A549 (cell line): ENCODE data around the gene TTYH3. TPM values are rescaled to one million over a fixed set of nuclear protein-coding genes. Genes with fewer than 3 reads are reported as not detected.
"Not testable (repeated sequence)": the region's sequence is repeated elsewhere in the genome, so short reads cannot be mapped to it uniquely, and the experiment has no call there.

ENCODE experiments used
- ATAC-seq, 2 experiments: fragments of 200-7000 bp in 1 of 2; fragments of >200 bp in 1 of 2; cut with Nextera tagmentation in 1 of 2; cut with Tn5 transposase in 1 of 2; 3 replicates each; pipeline versions ENCODE4 v1.8.0 to v1.9.1; 2018 to 2020; ENCODE audit warnings: mild to moderate bottlenecking in 1 of 2, moderate library complexity in 1 of 2
- CTCF ChIA-PET: fragments of 300-600 bp; sonication (Branson Sonifier 250); formaldehyde crosslinking; extraction: SDS; loops from one replicate; lab custom pipeline; 2021; ENCODE audit warnings: antibody characterized with exemption, inconsistent platforms; lab: Yijun Ruan, JAX
- POLR2A ChIA-PET: fragments of 350-600 bp; formaldehyde crosslinking; extraction: SDS; loops from one replicate; lab custom pipeline; 2021; ENCODE audit warnings: antibody characterized with exemption, inconsistent platforms; lab: Yijun Ruan, JAX
- DNase-seq, 2 experiments: peaks; one replicate each; pipeline versions ENCODE4 v3.0.0 to v3.0.0-alpha.2; 2011 to 2016; ENCODE audit warnings: low read depth in 1 of 2, low spot score in 1 of 2
- FAIRE-seq: peaks from 2 replicates; lab custom pipeline; 2011; peaks lifted over from hg19 to GRCh38; lab: Jason Lieb, UNC
- H3K27ac ChIP-seq, 2 experiments: fragments of >200 bp; sonication (Bioruptor Twin); formaldehyde crosslinking; 3 replicates each; pipeline ENCODE4 v1.5.1; 2016 to 2017
- H3K4me1 ChIP-seq: fragments of >200 bp; sonication (Bioruptor Twin); formaldehyde crosslinking; 3 replicates; pipeline ENCODE4 v1.6.1; 2016
- H3K4me2 ChIP-seq: fragments of >200 bp; sonication (Bioruptor Twin); formaldehyde crosslinking; 3 replicates; pipeline ENCODE4 v1.6.1; 2016
- H3K4me3 ChIP-seq: fragments of >200 bp; sonication (Bioruptor Twin); formaldehyde crosslinking; 3 replicates; pipeline ENCODE4 v1.5.1; 2016
- H3K9me3 ChIP-seq: fragments of >200 bp; sonication (Bioruptor Twin); formaldehyde crosslinking; 3 replicates; pipeline ENCODE4 v1.6.1; 2016
- BCL3 ChIP-seq: fragments of >200 bp; sonication (Bioruptor Twin); formaldehyde crosslinking; IDR thresholded peaks from 3 replicates; pipeline ENCODE4 v1.6.1; 2016
- CBX2 ChIP-seq: fragments of 200-600 bp; sonication (generic); IDR thresholded peaks from 2 replicates; pipeline ENCODE4 v1.6.1; 2016; ENCODE audit warnings: low read depth, mild to moderate bottlenecking, borderline replicate concordance
- CHD4 ChIP-seq: fragments of 200-600 bp; sonication (generic); IDR thresholded peaks from 2 replicates; pipeline ENCODE4 v1.6.1; 2016; ENCODE audit warnings: antibody characterized with exemption, mild to moderate bottlenecking, borderline replicate concordance
- CTCF ChIP-seq: fragments of >200 bp; sonication (Bioruptor Twin); formaldehyde crosslinking; IDR thresholded peaks from 3 replicates; pipeline ENCODE4 v1.5.1; 2016
- FOSL2 ChIP-seq, 2 experiments: fragments of 450-650 bp in 1 of 2; fragments of >200 bp in 1 of 2; sonication (Bioruptor Twin) in 1 of 2; formaldehyde crosslinking; IDR thresholded peaks; 2 replicates each; pipeline versions ENCODE4 v1.5.0 to v1.6.1; 2016 to 2020; ENCODE audit warnings: mild to moderate bottlenecking in 1 of 2, moderate library complexity in 1 of 2
- HOXB13 ChIP-seq: fragments of 250-450 bp; sonication (Bioruptor Pico); IDR thresholded peaks from 2 replicates; pipeline ENCODE4 v1.5.0; 2020; ENCODE audit warnings: low read depth, mild to moderate bottlenecking, moderate library complexity
- MAZ ChIP-seq: fragments of 150-350 bp; IDR thresholded peaks from 2 replicates; pipeline ENCODE4 v1.6.1; 2014; ENCODE audit warnings: antibody characterized with exemption, low read depth, low read length, borderline replicate concordance
- MYC ChIP-seq: IDR thresholded peaks from 2 replicates; pipeline ENCODE4 v1.6.1; 2012; ENCODE audit warnings: mild to moderate bottlenecking, inconsistent platforms, low read length, improper control_type of control experiment, borderline replicate concordance
- RAD21 ChIP-seq, 2 experiments: fragments of >200 bp in 1 of 2; sonication (Bioruptor Twin) in 1 of 2; formaldehyde crosslinking in 1 of 2; IDR thresholded peaks in 1 of 2; conservative IDR thresholded peaks in 1 of 2; 2 replicates in 1 of 2; 3 replicates in 1 of 2; pipeline ENCODE4 v1.6.1; 2012 to 2018; ENCODE audit warnings: inconsistent platforms in 1 of 2
- SMC3 ChIP-seq: fragments of >200 bp; sonication (Bioruptor Twin); formaldehyde crosslinking; IDR thresholded peaks from 3 replicates; pipeline ENCODE4 v1.6.1; 2018; ENCODE audit warnings: inconsistent platforms
- ZFP36 ChIP-seq: fragments of 450-650 bp; IDR thresholded peaks from 2 replicates; pipeline ENCODE4 v1.6.1; 2014; ENCODE audit warnings: borderline replicate concordance; ENCODE audit not compliant: partially characterized antibody
- WGBS: methylation state at CpG from one replicate; pipeline ENCODE4 v1.1.6; 2017; ENCODE audit errors: missing lambda C conversion rate; 5-methylcytosine and 5-hydroxymethylcytosine counted together
- polyA plus RNA-seq, 4 experiments: library from polyadenylated mRNA; depleted of rRNA in 3 of 4; stranded (reverse); fragments of >200 nt; fragmentation: RNase III in 1 of 4; extraction: RNeasy Plus Mini Kit Qiagen cat#74134 plus additional on column Dnase treatment in 1 of 4; gene quantifications; 2 replicates in 3 of 4; 3 replicates in 1 of 4; pipeline ENCODE4 v1.2.3, GENCODE V29; 2011 to 2017

Gene TTYH3
- polyA plus RNA-seq, 2 of the 4 experiments (the other 2 are of a cell fraction) = 11.3 to 43.6 TPM

- H3K4me3 ChIP-seq = no peak overlapping the region
- CTCF ChIA-PET = interaction anchor here (0.7 to 1.7 kb wide), 9 partner anchors 11 to 140 kb away, joined by 3 to 5 read pairs (median 4); no protein-coding TSS in a partner anchor
- H3K4me1 ChIP-seq = no peaks in the 10 kb centered on the region
- POLR2A ChIA-PET = no interaction called here
- no peaks in the 10 kb centered on the region for H3K9me3 ChIP-seq
- no peak overlapping the region for H3K27ac ChIP-seq
- peak; percentile 49 to 59 for DNase-seq
- H3K4me2 ChIP-seq = no peak overlapping the region
- peak; percentile 24; the same call in 2 of the 3 replicates for TF ChIP-seq CTCF
- TF ChIP-seq MAZ = no peak
- peak in 1 of 2 experiments; percentile 29; a peak in 1 of 5 replicates for TF ChIP-seq RAD21 (conservative IDR thresholded peaks at IDR 0.05 in 1 of 2, IDR thresholded peaks at IDR 0.05 in 1 of 2)
- TF ChIP-seq, all 56 proteins: peak for 2
- 68% methylated on average over 14 of the region's 14 CpGs for WGBS
- peak; percentile 48 to 76; a peak in 3 of 6 replicates for ATAC-seq
- FAIRE-seq = no peak
Measured at GRCh38 chr7:2608921-2609411, 22.8 kb upstream of the TTYH3 start.

- not testable (repeated sequence) for ATAC-seq, H3K4me3 ChIP-seq, H3K4me1 ChIP-seq, DNase-seq, H3K4me2 ChIP-seq, H3K27ac ChIP-seq, H3K9me3 ChIP-seq, FAIRE-seq
- ChIA-PET CTCF (interaction anchor here (0.8 to 1.7 kb wide), 6 partner anchors 10 to 42 kb away, joined by 3 to 5 read pairs (median 4); no protein-coding TSS in a partner anchor), POLR2A (interaction anchor here (0.6 kb wide), 1 partner anchor 22 kb away, joined by 4 read pairs; no protein-coding TSS in a partner anchor)
- 73% methylated on average over 6 of the region's 6 CpGs for WGBS
Measured at GRCh38 chr7:2609646-2610045, 22.1 kb upstream of the TTYH3 start.

- Histone ChIP-seq H3K9me3 (no peaks in the 10 kb centered on the region), H3K27ac (no peak overlapping the region), H3K4me2 (no peak overlapping the region), H3K4me3 (no peak overlapping the region), H3K4me1 (no peaks in the 10 kb centered on the region)
- 90% methylated on average over 14 of the region's 14 CpGs for WGBS
- DNase-seq = no peak
- TF ChIP-seq MYC (no peak), FOSL2 (IDR thresholded peaks at IDR 0.05) (no peak), FOSL2 (CRISPR knock-in tag; IDR thresholded peaks at IDR 0.05) (no peak), CHD4 (no peak), HOXB13 (CRISPR knock-in tag) (no peak), SMC3 (no peak), BCL3 (no peak), CBX2 (no peak), CTCF (no peak), ZFP36 (no peak)
- no peak for FAIRE-seq
- ChIA-PET CTCF (interaction anchor here (0.7 to 3.3 kb wide), 3 partner anchors 70 to 112 kb away, joined by 3 to 12 read pairs (median 3); no protein-coding TSS in a partner anchor), POLR2A (interaction anchor here (0.6 kb wide), 1 partner anchor 21 kb away, joined by 4 read pairs; no protein-coding TSS in a partner anchor)
- ATAC-seq = no peak
Measured at GRCh38 chr7:2610466-2610865, 21.3 kb upstream of the TTYH3 start.
